Fibroblast of lung (primary cell): ENCODE results near the gene KIRREL3. TPM values are rescaled to one million over a fixed set of nuclear protein-coding genes. Genes with fewer than 3 reads are reported as not detected.

Experiments
- DNase-seq, 2 donors: peaks; one replicate each; pipeline versions ENCODE4 v3.0.0 to v3.0.0-alpha.2; 2010; ENCODE audit warnings: low read depth in 2 of 2
- H2AFZ ChIP-seq: 2 replicates; pipeline ENCODE4 v1.5.1; 2012; ENCODE audit warnings: low read length, control low read depth, inconsistent platforms
- H3K27ac ChIP-seq: 2 replicates; pipeline ENCODE4 v1.5.1; 2011; ENCODE audit warnings: low read length, control low read depth; ENCODE audit not compliant: insufficient read depth
- H3K27me3 ChIP-seq: 2 replicates; pipeline ENCODE4 v1.5.1; 2011; ENCODE audit warnings: mild to moderate bottlenecking, low read length; ENCODE audit not compliant: control insufficient read depth, insufficient read depth
- H3K36me3 ChIP-seq: 2 replicates; pipeline ENCODE4 v1.5.1; 2011; ENCODE audit warnings: low read length; ENCODE audit not compliant: control insufficient read depth, insufficient read depth
- H3K4me1 ChIP-seq: 2 replicates; pipeline ENCODE4 v1.5.1; 2011; ENCODE audit warnings: low read length; ENCODE audit not compliant: control insufficient read depth, insufficient read depth; ENCODE audit errors: extremely low read depth
- H3K4me2 ChIP-seq: 2 replicates; pipeline ENCODE4 v1.5.1; 2011; ENCODE audit warnings: low read length, control low read depth; ENCODE audit not compliant: insufficient read depth; ENCODE audit errors: extremely low read depth
- H3K4me3 ChIP-seq, 4 experiments: fragments of 200-600 bp in 1 of 4; sonication (generic) in 1 of 4; replicated peaks in 1 of 4; 2 replicates each; pipeline ENCODE4 v1.5.1; 2011 to 2016; ENCODE audit warnings: low read length in 4 of 4, low read depth in 3 of 4, mild to moderate bottlenecking in 3 of 4, control low read depth in 2 of 4, inconsistent platforms in 1 of 4, mixed read lengths in 1 of 4; ENCODE audit not compliant: insufficient read depth in 1 of 4; ENCODE audit errors: control extremely low read depth in 1 of 4
- H3K79me2 ChIP-seq: 2 replicates; pipeline ENCODE4 v1.5.1; 2012; ENCODE audit warnings: mild to moderate bottlenecking, low read length, inconsistent platforms; ENCODE audit not compliant: control insufficient read depth, insufficient read depth
- H3K9ac ChIP-seq: 2 replicates; pipeline ENCODE4 v1.5.1; 2011; ENCODE audit warnings: mild to moderate bottlenecking, low read length, control low read depth; ENCODE audit not compliant: insufficient read depth
- H3K9me3 ChIP-seq: 2 replicates; pipeline ENCODE4 v1.5.1; 2012; ENCODE audit warnings: low read depth, low read length; ENCODE audit not compliant: control insufficient read depth, insufficient read depth
- H4K20me1 ChIP-seq: 2 replicates; pipeline ENCODE4 v1.5.1; 2011; ENCODE audit warnings: low read length; ENCODE audit not compliant: control insufficient read depth, insufficient read depth; ENCODE audit errors: extremely low read depth
- CTCF ChIP-seq, 2 donors: IDR thresholded peaks in 1 of 2; conservative IDR thresholded peaks in 1 of 2; 1 replicate in 1 of 2; 2 replicates in 1 of 2; pipeline ENCODE4 v1.5.1; 2011 to 2012; ENCODE audit warnings: low read length in 2 of 2, control low read depth in 1 of 2, inconsistent platforms in 1 of 2, low read depth in 1 of 2, mild to moderate bottlenecking in 1 of 2
- EZH2 ChIP-seq: IDR thresholded peaks from 2 replicates; pipeline ENCODE4 v1.5.1; 2012; ENCODE audit warnings: low read length, control low read depth, mild to moderate bottlenecking; ENCODE audit errors: missing control alignments
- polyA plus RNA-seq, 2 donors: library from polyadenylated mRNA; depleted of rRNA in 1 of 2; stranded (reverse) in 1 of 2; unstranded in 1 of 2; fragments of >200 nt; gene quantifications; 2 replicates each; pipeline ENCODE4 v1.2.1, GENCODE V29; 2011 to 2012; ENCODE audit warnings: missing spikeins in 1 of 2
- total RNA-seq: library from RNA; depleted of rRNA; stranded (reverse); fragments of >200 nt; gene quantifications from 2 replicates; pipeline ENCODE4 v1.2.1, GENCODE V29; 2014

Gene KIRREL3
- total and polyA plus RNA-seq, 2 donors (not counting 1 experiment from before 2014, with no cell fraction given): 2.8 to 6.1 TPM

DNA sequence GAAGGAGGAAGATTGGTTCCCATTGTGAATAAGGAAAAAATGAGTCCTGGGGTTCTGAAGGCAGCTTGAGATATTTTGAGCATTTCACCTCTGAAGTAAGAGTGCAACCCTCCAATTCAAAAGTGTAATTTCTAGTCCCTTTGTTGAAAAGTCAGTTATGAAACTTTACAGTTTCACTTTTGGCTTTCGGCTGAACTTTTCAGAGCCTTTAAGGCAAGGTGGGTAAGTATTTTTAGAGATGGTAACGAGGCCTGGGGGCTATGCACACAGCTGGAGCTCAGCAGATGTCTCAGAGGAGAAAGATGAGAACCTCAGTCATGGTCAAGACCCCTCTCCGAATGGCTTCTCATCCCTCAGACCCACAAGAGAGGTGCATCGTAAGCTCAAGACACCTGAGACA, 267.6 kb downstream of the KIRREL3 start:
- Histone ChIP-seq H3K27me3 (no peaks in the 10 kb centered on the region), H3K4me1 (no peaks in the 10 kb centered on the region), H3K9ac (no peak overlapping the region), H3K79me2 (no peaks in the 10 kb centered on the region), H3K36me3 (no peaks in the 10 kb centered on the region), H3K4me3 (no peak overlapping the region), H3K27ac (no peak overlapping the region), H2AFZ (no peak overlapping the region), H4K20me1 (no peaks in the 10 kb centered on the region), H3K4me2 (no peak overlapping the region), H3K9me3 (no peaks in the 10 kb centered on the region)
- DNase-seq: no peak
- TF ChIP-seq CTCF (conservative IDR thresholded peaks at IDR 0.05 in 1 of 2, IDR thresholded peaks at IDR 0.05 in 1 of 2; ENCODE audit: low read depth in 1 of 2, low read length in 2 of 2) (no peak), EZH2 (no peak)

DNA sequence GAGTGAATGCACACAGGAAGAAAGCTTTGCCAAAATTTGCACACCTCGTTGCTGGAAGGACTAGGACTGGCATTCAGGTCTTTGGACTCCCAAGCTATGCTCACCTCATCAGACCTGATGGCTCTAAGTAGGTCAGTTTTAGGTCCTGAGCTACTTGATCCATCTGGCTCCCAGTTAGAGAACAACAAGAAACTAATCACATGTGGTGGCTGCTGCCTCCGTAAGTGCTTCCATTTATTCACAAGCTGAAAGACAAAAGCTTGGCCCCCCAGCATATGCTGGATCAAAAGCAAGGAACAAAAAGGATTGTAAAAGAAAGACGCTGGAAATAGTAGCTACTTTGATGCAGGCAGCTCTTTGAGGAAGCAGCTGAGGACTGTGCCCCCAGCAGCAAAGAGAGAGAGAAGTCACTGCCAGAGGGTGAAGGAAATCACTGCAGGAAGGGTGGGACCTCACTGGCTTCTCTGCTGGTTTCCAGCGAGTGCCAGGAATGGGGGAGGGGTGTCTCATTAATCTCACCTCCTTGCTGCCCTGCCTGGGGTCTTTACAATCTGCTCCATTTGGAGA, 268.9 kb downstream of the KIRREL3 start:
- Histone ChIP-seq H3K27me3 (no peaks in the 10 kb centered on the region), H3K4me2 (no peak overlapping the region), H3K9ac (no peak overlapping the region), H4K20me1 (no peaks in the 10 kb centered on the region), H3K27ac (no peak overlapping the region), H3K79me2 (no peaks in the 10 kb centered on the region), H3K4me1 (no peaks in the 10 kb centered on the region), H2AFZ (no peak overlapping the region), H3K9me3 (no peaks in the 10 kb centered on the region), H3K4me3 (no peak overlapping the region), H3K36me3 (no peaks in the 10 kb centered on the region)
- TF ChIP-seq CTCF (conservative IDR thresholded peaks at IDR 0.05 in 1 of 2, IDR thresholded peaks at IDR 0.05 in 1 of 2; ENCODE audit: low read depth in 1 of 2, low read length in 2 of 2): no peak
- no peak for TF ChIP-seq EZH2
- DNase-seq: no peak

DNA sequence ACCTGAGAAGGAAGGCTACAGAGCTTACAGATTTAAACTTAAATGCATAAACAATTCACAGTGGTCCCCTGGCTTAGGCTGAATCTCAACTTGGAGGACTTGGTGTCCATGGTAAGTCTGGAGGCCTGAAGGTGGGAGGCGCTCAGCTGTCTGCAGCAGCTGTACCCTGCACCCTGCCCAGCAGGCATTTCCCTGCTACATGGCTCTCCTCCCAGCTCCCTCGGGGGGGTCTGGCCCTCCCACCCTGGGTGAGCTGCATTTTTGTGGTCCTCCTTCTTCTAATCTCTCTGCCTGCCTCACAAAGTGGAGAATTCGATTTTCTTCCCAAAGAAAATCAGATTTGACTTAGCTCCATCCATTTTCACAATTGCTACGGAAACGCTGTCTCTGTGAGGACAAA, 273.2 kb downstream of the KIRREL3 start:
- Histone ChIP-seq H3K9me3 (no peaks in the 10 kb centered on the region), H3K36me3 (no peaks in the 10 kb centered on the region), H4K20me1 (no peaks in the 10 kb centered on the region), H3K4me1 (no peaks in the 10 kb centered on the region), H3K79me2 (no peaks in the 10 kb centered on the region), H3K4me3 (no peak overlapping the region), H3K4me2 (no peak overlapping the region), H3K27ac (no peak overlapping the region), H2AFZ (no peak overlapping the region), H3K27me3 (no peaks in the 10 kb centered on the region), H3K9ac (no peak overlapping the region)
- peak in 1 of 2 donors; percentile 54 for DNase-seq
- TF ChIP-seq EZH2 (no peak), CTCF (conservative IDR thresholded peaks at IDR 0.05 in 1 of 2, IDR thresholded peaks at IDR 0.05 in 1 of 2; ENCODE audit: low read depth in 1 of 2, low read length in 2 of 2) (no peak)
